Muscle layer of colon (tissue), 2 donors: ENCODE results near the gene OR4C13.
"Not testable (repeated sequence)": the region's sequence is repeated elsewhere in the genome, so short reads cannot be mapped to it uniquely, and the experiment has no call there.

ENCODE experiments used
- H3K27ac ChIP-seq: one replicate; pipeline ENCODE4 v1.7.0; 2013; ENCODE audit warnings: low read depth, mild to moderate bottlenecking, low read length, moderate library complexity
- H3K27me3 ChIP-seq, 2 donors: one replicate each; pipeline ENCODE4 v1.7.0; 2013; ENCODE audit warnings: low read length in 2 of 2, mild to moderate bottlenecking in 2 of 2; ENCODE audit not compliant: insufficient read depth in 2 of 2, control insufficient read depth in 1 of 2
- H3K36me3 ChIP-seq: one replicate; pipeline ENCODE4 v1.7.0; 2013; ENCODE audit warnings: mild to moderate bottlenecking, low read length; ENCODE audit not compliant: insufficient read depth
- H3K4me1 ChIP-seq: one replicate; pipeline ENCODE4 v1.7.0; 2013; ENCODE audit warnings: mild to moderate bottlenecking, low read length; ENCODE audit not compliant: insufficient read depth
- H3K4me3 ChIP-seq, 2 donors: one replicate each; pipeline ENCODE4 v1.7.0; 2013; ENCODE audit warnings: low read length in 2 of 2, low read depth in 1 of 2, mild to moderate bottlenecking in 1 of 2, moderate library complexity in 1 of 2
- H3K9ac ChIP-seq: one replicate; pipeline ENCODE4 v1.7.0; 2013; ENCODE audit warnings: low read length
- H3K9me3 ChIP-seq: one replicate; pipeline ENCODE4 v1.7.0; 2013; ENCODE audit warnings: mild to moderate bottlenecking, low read length
- donor health status: abdominal sarcoma.
- donor health status: Adenocarcinoma of cecum.

The OR4C13 gene

DNA sequence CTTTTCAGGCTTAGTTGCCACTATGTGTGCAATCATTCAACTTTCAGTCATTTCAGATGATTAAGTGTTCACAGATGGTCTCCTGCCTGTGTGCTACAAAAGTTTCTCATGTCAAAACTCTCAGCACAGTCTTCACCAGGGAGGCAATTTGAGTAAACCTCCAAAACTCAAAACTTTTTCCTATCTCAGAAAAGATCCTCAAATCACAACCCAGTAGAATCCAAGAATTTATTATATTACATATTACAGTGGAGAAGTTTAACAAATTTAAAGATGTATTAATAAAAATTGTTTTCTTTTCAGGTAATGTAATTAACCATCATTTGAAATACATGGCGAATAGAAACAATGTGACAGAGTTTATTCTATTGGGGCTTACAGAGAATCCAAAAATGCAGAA lies at the start of gene OR4C13:
Gene OR4C13, plus strand, starts transcription at position 301 of the 400 bp plus-strand sequence. Its CDS starts 32 bp downstream, at position 333.
- Histone ChIP-seq H3K9ac (no peak within 1 kb of the TSS), H3K9me3 (peaks cover 4% of the 10 kb centered on the region), H3K27ac (no peak within 1 kb of the TSS), H3K4me1 (no peaks in the 10 kb centered on the region), H3K4me3 (no peak within 1 kb of the TSS), H3K36me3 (no peaks in the 10 kb centered on the region), H3K27me3 (no peaks in the 10 kb centered on the region)

DNA sequence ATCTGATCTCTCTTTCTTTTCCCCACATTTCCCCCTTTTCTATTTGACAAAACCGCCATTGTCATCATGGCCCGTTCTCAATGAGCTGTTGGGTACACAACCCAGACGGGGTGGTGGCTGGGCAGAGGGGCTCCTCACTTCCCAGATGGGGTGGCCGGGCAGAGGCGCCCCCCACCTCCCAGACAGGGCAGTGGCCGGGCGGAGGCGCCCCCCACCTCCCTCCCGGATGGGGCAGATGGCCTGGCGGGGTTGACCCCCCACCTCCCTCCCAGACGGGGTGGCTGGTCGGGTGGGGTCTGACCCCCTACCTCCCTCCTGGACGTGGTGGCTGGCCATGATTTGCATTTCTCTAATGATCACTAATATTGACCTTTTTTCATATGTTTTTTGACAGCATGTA lies 40.7 kb upstream of the OR4C13 start:
- H3K4me1 ChIP-seq, H3K9ac ChIP-seq, H3K27me3 ChIP-seq, H3K36me3 ChIP-seq, H3K4me3 ChIP-seq, H3K9me3 ChIP-seq, H3K27ac ChIP-seq: not testable (repeated sequence)

GRCh38 chr11:49948701-49949100 lies 3.5 kb upstream of the OR4C13 start:
- H3K9me3 ChIP-seq, H3K4me1 ChIP-seq, H3K27me3 ChIP-seq, H3K9ac ChIP-seq, H3K27ac ChIP-seq, H3K4me3 ChIP-seq, H3K36me3 ChIP-seq: not testable (repeated sequence)

GRCh38 chr11:49973439-49973838 lies 21.2 kb downstream of the OR4C13 start:
- not testable (repeated sequence) for H3K9me3 ChIP-seq, H3K4me3 ChIP-seq, H3K27ac ChIP-seq, H3K4me1 ChIP-seq, H3K9ac ChIP-seq, H3K27me3 ChIP-seq, H3K36me3 ChIP-seq

DNA sequence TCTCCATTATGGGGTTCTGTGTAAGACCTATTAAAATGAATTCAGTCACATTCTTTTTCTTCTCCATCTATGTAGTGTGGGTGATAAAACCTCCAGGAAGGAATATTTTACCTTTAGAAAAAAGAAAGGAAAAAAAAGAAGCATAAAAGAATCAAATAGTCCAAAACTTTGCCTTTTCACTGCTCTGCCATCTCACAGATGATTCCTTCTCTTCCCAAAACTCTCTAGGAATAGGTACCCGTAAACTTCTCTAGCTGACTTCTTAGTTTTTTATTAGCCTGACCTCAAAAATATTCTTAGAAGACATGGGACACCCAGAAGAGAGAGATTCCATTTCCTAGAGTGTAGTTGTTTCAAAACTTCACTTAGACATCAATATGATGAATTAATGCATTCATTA lies 30.2 kb downstream of the OR4C13 start, which contains the start of gene OR4C12:
Gene OR4C12, minus strand, starts transcription at position 101 of the 400 bp plus-strand sequence. Its CDS starts 34 bp downstream, at position 67.
- H3K4me1 ChIP-seq, H3K36me3 ChIP-seq: not testable (repeated sequence)

GRCh38 chr11:49995565-49995964 lies 43.4 kb downstream of the OR4C13 start:
- Histone ChIP-seq H3K27me3 (no peaks in the 10 kb centered on the region), H3K36me3 (no peaks in the 10 kb centered on the region), H3K27ac (no peak overlapping the region), H3K9me3 (no peaks in the 10 kb centered on the region), H3K4me3 (no peak overlapping the region), H3K4me1 (no peaks in the 10 kb centered on the region), H3K9ac (no peak overlapping the region)

More for the DNA sequence above, 30.2 kb downstream of the OR4C13 start, which contains the start of gene OR4C12:
- H3K27me3 ChIP-seq, H3K27ac ChIP-seq, H3K4me3 ChIP-seq, H3K9me3 ChIP-seq, H3K9ac ChIP-seq: not testable (repeated sequence)
